NCI-H2029 treated with DMSO at 0.1 percent for 48 hours (cell line): ENCODE measurements around the gene NHLH1.

ENCODE experiments used
- DNase-seq: peaks from one replicate; lab custom pipeline; 2025; lab: John Stamatoyannopoulos, UW

Gene NHLH1

DNA sequence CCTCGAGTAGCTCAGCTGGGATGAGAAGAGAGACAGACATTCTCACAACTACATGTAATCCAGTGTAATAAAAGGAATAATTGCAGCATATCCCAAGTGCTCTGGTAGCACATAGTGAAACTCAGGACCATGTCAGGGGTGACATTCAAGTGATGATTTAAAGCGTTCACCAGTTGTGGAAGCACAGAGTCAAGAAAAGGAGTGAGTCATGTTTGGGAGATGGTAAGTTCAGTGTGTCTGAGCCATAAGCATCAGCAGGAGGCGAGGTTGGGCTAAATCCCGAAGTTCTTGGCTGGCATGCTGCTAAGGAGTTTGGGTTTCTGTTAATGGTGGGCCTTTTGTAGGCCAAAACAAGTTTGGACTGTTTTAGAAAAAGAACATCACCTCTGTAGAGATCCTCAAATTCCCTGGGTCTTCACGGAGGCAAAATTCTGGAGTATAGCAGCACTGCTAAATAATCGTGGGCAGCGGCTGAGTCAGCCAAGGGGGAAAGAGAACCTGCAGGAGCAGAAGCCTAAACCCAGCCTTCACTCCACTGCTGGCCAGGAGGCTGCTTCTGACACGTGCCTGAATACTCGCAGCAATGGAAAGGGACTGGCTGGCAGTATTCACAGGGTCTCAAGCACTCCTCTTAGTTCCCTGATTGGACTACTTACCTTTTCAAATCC is 7.2 kb upstream of the NHLH1 start:
- DNase-seq = no peak

DNA sequence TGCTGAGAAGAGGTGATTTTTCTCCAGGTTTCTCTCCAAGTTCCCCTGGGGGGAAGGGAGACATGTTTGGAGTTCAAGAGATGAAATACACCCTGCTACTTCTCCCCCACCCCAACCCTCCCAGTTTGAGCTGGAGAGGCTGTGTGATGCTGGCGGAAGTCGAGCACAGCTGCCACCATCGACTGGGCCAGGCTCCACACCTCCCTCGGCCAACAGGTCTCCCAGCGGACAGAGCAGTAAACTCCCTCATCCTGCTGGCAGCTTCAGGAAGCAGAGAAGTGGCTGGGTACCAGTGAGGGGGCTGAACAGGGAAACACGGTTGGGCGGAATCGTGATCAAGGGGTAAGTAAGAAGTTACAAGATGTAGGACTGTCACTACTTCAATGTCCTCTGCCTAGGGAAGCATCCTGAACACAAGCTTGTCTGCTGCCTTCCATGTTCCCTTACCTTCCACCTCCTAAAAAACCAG is 6.6 kb upstream of the NHLH1 start:
- DNase-seq = no peak

DNA sequence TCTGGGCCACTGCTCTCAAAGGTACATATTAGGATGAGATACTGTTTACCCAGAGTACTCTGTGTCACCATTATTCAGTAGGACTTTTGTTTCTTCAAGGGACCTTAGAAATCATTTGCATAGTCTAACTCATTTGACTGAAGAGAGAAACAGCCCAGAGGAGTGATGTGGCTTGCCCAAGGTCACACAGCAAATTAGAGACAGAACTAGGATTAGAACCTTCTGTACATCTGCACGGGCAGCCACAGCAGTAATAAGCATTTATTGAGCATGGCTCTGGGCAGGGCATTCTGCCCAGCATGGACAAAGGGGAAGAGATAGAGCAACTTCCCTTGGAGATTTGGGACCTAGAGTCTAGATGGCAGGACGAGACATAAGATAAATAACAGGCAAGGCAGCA is 5.7 kb upstream of the NHLH1 start:
- DNase-seq = no peak

DNA sequence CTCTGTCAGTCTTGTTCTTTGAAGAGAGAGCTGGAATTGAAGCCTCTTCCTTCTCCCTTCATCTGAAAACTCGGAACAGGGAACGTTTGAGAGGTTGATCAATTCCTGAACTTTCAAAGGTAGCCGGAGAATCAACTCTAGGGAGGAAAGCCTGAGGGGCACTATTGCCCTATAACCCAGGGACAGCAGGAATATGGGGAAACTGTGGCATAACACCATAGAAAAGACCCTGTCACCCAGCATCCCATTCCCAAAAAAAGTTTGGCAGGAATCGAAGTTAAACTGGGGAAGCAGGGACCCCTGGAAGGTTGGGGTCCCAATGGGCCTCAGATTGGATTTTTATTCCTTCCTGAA is 5.1 kb upstream of the NHLH1 start:
- no peak for DNase-seq

DNA sequence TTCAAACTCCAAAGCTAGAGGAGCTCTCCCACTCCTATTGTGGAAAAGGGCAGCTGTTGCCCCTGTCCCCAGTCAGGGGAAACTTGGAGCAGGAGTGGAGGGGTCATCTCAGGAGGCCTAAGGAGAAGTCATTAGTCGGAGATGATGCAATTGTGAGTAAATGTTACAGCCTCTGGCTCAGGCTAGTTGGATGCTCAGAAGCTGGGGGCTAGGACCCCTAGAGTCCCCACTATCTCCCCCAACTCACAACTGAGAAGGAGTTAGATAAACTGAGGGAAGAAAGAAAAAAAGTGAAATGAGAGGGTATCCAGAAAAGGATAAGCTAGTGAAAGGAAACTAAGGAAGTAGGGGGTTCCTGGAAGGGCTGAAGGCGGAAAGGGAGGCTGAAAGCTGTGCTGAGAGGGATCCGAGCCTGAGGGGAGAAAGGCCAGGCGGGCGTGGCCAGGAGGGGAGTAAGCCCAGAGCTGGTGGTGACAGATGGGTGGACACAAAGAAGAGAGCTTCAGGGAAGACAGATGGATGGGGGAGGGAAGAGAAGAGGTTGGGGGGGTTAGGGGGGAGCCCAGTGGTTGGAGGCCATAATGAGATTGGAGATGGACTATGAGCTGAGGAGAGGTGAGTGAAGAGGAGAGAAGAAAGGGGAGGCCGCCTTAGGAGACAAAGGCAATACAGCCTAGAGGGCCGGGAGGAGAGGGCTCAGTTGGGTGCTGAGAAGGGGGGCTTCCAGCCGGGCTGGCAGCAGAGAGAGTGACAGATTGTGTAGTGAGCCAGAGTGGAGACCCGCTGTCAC is 4.5 kb upstream of the NHLH1 start:
- DNase-seq = no peak

DNA sequence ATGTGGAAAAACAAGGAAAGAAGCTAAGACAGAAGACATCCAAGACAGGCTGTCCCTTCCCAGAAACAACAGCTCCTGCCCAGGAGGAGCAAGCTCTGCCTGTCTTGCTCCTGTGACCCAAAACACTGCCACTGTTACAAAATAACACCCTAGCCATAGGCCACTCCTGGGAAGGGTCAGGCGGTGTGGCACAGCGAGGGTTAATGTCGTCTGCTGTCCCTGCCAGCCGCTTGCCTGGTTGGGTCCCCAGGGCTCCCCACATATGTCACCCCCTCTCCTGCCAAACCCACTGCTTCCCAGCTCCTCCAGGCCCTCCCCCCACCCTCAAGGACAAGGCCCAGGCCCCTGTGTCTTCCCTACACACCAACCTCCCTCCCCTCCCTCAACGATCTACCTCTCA is 3.9 kb upstream of the NHLH1 start:
- no peak for DNase-seq

DNA sequence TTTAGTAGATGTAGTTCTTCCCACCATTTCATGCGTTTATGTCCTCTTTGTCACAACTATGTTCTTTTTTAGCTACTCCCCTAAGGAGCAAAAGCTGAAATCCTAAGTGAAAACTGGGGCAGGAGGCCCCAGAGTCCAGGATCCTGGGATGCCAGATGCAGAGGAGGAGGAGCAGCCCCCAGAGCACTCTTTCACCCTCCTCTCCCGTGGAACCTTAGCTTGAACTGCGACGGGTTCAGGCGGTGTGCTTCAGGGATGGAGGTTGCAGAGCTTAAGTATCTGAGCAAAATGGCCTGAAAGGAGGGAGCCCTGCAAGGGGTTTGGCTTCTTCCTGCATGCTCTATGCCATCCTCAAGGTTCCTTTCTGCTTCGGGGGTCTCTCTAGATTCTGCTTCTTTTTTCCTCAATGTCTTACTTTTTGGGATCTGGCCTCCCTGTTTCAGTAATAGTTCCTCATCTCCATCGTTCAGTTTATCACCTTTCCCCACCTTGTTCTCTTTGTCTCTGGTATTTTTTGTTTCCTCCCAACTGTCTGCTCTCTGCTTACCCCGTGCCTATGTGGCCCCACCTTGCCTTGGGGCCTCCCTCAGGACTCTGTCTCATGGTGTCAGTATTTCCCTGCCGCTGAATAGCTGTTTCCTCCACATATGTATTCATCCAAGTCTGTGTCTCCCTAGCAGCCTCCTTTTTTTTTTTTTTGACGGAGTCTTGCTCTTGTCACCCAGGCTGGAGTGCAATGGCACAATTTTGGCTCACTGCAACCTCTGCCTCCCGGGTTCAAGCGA is 2.7 kb upstream of the NHLH1 start:
- DNase-seq = no peak

DNA sequence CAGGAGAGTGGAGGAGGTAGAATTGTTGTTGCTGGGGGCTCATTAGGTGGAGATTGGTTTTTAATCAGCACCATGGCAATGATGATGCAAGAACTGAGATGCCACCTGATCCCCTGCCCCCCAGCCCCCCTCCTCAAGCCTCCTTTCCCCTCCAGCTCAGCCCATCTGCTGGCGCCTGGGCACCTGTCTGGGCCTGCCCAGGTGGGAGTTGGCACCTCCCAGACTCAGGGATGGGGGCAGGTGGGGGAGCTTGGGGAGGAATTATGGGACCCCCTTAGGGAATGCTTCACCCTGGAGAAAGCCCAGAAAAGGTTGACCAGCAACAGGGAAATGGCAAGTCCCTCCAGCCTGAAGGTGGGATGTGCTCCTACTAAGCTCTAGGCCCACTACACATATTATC is 1.5 kb upstream of the NHLH1 start:
- no peak for DNase-seq

DNA sequence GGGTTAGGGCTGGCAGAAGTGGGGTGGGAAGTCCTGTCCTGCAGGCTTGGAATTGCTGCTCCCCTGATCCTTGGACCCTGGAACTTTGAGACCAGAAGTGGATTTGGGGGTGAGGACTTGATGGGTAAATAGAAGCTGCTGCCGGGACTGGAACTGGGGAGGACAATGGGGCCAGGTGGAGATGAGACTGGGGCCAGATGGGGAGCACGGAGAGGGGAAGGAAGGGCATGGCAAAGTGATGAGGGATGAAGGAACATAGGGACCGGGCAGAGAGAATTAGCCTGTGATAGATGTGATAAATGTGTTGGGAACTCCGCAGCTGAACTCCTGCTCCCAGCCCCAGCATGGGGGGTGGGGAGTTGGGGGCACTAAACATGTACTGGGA is 637 bp downstream of the NHLH1 start:
- DNase-seq = no peak

DNA sequence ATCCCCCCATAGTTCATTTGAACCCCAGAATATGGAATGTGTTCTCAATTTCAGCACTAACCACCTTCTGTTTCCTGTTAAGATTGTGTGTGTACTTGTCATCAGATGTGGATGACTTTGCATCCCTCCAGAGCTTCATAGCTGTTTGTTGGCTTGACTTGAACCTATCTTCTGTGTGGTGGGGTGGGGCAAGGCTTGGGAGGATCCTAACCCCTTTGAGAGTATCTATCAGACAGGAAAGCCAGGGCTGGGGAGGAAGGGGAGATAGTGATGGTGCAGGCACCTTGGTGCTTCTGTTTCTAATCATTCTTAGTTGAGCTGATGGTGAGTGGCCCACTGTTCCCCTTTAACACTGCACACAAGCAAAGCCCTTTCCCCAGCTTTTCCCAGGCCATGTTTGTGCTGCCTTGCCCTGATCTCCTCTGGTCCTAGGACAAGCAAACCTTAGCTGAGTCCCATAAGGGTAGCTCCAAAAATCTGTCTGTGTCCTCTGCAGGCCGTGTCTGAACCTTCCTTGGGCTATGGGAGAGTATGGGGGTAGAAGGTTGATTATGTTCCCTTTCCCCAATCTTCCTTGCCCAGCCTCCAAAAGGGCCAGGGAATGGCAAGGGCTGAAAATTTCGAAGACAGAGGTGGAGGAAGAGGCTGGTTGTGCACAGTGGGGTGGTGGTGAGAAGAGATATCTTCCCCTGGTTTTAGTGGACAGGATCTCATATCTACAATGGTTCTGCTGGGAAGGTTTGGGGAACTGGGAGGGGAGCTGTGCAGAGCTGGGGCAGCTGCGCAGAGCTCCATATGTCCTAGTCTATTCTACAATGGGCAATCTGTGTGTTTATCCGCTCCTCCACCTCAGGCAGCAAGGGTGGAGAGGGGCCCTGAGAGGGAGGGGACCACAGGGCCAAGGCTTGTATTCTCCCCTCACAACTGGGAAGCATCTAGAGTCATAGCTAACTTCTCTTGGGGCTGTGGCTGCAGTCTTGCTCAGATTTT is 1.4 kb downstream of the NHLH1 start:
- DNase-seq = no peak

DNA sequence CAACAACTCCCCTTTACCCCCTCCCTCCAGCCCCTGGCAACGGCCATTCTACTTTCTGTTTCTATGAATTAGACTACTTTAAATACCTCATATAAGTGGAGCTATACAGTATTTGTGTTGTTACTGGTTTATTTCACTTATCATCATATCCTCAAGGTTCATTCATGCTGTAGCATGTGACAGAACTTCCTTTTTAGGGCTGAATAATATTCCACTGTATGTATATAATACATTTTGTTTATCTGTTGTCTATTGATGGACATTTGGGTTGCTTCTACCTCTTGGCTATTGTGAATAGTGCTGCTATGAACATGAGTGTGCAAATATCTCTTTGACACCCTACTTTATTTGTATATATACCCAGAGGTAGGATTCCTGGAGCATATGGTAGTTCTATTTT is 2.2 kb downstream of the NHLH1 start:
- DNase-seq = no peak

DNA sequence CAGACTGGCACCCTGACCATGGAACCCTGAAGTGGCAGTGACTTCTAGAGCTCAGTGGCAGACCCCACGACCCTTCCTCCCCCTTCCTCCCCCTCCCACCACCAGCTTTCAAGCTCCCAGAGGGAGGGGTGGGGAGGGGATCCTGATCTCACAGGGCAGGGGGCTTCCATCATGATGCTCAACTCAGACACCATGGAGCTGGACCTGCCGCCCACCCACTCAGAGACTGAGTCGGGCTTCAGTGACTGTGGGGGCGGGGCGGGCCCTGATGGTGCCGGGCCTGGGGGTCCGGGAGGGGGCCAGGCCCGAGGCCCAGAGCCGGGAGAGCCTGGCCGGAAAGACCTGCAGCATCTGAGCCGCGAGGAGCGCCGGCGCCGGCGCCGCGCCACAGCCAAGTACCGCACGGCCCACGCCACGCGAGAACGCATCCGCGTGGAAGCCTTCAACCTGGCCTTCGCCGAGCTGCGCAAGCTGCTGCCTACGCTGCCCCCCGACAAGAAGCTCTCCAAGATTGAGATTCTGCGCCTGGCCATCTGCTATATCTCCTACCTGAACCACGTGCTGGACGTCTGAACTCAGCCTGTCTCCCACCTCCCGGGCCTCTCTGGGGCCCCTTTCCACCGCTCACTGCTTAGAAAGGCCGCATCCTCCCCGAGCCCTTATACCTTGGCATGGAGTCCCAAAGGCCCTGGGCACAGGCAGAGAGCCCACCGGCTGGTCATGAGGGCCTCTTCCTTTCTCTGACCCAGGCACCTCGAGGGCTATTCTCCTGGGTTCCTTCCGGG is 3.9 kb downstream of the NHLH1 start:
- no peak for DNase-seq

DNA sequence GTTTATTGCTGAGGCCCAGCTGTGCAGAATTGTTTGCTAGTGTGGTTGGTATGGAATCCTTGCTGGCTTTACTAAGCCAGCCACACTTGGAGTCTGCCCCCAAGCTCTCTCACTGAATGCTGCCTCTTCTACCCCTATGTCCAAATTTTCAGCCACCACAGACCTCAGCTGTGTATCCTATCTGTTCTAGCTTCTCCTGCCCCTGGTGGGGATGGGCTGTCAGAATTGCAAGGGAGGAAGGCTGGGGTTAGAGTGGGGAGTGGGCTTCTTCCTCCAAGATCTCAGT is 4.4 kb downstream of the NHLH1 start:
- no peak for DNase-seq

DNA sequence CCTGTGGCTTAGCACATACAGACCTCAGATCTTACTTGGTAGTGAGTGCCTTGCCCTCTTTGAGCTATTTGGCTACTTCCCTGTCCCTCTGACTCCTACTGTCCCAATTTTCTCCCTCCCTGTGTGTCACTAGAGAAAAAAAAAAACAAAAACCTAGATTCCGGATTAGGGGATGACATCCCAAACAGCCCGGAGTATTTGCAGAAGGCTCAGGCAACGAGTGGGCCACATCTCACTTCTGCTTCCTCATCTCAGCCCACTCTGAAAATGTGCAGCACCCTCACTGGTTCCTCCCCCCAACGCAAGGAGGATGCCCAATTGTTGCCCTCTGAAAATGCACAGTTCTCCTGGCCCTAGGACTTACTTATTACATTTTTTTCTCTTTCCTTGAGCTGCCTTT is 4.9 kb downstream of the NHLH1 start:
- DNase-seq = no peak

DNA sequence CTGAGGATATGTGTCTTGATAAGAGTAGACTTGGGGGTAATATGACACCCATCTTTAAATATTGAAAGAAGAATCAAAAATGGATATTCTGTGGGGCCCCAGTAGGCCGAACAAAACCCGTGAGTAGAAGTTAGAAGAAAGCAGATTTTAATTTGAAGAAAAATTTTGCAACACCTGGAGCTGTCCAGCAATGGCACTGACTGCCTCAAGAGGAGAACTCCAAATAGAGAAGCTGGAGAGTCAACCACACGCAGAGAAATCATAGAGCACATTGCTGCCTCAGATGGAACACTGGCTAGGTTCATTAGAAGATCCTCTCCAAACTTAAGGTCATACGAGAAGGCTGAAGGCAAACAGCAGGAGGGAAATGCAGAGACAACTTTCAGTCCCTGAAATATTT is 6.8 kb downstream of the NHLH1 start:
- DNase-seq = no peak

DNA sequence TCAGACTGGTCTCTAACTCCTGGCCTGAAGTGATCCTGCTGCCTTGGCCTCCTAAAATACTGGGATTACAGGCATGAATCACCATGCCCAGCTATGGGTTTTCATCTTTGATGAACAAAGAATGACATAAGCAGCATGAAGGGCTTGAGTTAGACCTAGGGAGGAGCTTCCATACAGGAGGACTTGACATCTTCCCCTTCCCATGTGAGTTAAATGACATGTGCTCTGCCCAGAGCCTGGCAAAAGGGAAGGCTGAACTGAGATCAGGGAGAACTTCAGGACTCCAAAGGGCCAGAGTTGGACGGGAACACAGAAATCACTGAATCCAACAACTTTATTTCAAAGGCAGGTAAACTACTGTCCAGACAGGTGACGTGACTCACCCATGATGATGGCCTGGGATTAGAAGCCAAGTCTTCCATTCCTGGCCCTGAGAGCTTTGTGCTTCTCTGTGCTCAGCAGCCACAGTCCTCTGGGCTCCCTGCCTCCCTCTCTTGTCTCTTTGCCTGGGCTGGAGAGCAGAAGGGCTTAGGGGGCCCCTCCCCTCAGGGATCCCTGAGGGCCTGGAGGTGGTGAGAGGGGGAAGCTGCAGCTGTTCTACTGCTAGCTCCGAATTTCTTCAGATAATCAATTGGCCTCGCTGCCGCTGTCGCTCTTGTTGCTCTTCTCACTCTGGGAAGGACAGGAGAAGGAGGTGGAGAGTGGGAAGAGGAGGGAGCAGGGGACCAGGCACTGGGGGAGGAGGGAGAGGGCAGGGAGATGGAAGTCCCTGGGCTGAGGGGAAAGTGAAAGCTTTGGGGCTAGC is 7.6 kb downstream of the NHLH1 start:
- no peak for DNase-seq

DNA sequence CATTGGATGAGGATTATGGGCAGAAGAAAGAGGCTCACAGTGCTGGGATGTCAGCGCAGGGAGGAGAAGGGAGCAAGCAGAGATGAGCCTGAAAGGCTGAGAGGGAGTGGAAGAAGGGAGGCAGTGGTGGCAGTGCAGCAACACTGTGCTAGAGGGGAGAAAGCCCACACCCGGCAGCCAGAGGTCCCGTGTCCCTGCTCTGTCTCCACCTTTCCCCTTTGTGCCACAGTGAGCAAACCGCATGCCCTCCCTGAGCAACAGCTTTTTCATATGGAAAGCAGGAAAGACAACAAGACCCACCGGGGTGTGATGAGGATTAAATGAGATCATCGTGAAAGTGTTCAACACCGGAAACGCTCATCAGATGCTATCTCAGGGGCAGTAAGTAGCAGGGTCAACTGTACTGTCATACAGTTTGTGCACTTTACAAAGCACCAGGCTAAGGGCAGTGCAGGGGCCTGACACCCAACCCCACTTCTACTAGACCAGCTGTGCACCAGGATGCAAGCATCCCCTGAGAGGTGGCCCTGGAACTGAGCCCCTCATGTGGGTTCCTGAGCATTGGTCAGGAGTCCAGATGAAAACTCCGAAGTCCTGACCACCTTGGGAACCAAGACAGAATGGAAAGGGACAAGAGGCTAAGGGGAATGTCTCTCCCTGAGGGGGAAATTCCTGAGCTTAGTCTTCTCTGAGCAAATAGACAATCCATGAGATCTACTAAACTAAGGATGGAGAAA is 9.1 kb downstream of the NHLH1 start:
- no peak for DNase-seq

DNA sequence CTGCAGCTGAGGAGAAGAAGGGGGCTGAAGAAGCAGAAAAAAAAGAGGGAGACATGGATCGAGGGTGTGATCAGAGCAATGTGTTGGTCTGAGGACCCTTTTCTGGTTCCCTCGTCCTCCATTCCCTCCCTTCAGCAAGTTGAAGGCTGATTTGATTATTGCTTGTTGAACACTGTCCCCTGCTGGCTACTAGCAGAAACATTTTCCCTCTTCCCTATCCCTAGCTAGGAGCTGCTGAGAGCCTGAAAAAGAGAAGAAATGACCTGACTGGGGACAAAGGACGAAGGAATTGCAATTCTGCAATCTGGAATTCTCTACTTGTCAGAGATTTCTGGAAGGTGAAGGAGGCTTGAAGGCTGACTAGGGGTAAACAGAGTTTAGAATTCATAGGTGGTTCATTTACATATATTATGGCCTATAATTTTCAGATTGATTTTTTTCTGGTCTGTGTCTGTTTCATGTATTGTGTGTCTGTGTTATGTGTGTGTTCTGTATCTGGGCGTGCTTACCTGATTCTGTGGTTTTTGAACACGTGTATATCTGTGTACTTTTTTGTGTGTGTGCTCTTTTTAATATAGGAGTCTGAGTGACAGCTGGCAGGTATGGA is 9.8 kb downstream of the NHLH1 start:
- peak; percentile 60 for DNase-seq

DNA sequence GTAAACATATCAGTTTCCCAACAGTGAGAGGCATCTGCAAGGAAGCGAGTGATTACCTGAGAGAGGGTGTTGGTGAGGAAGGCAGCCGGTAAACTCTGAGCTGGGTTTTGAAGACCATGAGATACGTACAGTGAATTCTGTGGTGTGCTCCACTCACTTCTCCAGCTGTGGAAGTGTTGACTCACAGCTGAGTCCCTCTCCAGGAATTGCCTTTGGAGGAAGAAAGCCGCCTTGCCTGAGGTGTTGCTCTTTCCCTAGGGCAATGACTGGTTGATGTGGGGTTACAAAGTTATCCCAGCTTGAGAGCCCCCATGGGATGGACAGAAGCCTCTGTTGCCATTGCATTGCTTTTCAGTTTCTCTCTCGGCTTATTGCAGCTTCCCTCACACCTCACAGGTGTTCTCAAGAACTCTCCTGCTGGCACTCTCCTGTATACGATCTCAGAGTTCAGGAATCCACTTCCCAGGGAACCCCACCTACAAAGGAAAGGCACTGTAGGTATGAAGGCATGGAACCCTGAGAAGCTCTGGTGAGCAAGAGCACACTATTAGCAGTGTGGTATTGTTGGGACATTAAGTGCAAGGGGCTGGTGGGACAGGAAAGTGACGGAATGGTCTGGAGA is 10.8 kb downstream of the NHLH1 start:
- DNase-seq = no peak
